ENCODE measurements around the gene FRMD4A.

DNA sequence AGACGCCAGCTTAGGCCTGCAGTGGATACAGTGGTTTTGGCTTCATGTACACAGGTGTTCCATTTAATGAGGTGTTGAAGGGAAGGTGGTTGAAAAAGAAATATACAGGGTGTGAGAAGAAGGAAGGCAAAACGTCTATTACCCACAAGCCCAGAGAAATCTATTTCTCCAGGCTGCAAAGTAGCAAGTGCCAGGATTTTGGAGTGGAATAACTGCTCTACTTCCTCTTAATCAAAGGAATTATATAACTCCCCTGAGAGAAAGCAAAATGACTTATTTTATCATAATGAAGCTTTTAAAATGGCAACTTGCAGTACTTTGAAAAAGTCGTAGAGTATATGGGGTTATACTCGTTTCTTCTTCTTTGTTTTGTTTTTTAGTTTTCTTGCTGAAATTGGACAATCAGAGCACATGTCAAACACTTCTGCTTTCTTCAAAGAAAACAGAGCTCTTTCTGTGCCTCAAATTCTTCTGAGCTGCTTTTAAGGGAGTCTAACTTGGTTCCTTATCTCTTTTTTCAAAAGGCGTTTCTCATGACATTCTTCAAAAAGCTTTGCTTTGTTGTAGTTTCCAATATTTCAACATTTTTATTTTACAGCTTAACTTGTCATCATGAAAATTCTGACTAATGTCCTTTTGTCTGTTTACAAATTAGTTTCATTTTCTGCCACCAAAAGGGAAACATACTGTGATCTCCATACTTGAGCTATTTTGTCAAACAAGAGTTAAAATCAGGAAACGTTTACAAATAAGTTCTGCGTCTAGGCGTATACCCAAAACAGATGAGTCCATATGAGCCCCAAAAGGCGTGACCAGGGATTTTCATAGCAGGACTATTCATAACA is 289.7 kb downstream of the FRMD4A start:
- TF ChIP-seq POLR2A (IDR thresholded peaks at IDR 0.05; ENCODE audit: low read depth, low read length) = no peak
- TF ChIP-seq POU2F2 (IDR thresholded peaks at IDR 0.05; ENCODE audit: low read depth, low read length) = no peak
- no peak for TF ChIP-seq POLR2AphosphoS5 (IDR thresholded peaks at IDR 0.05; ENCODE audit: low read depth, low read length)
- TF ChIP-seq TAF1 (IDR thresholded peaks at IDR 0.05; ENCODE audit: low read depth, low read length) = no peak
- 0 out of 2 replicates have a peak, but pooled peaks have one; percentile 2 for TF ChIP-seq SPI1 (IDR thresholded peaks at IDR 0.05; ENCODE audit: low read depth, low read length)
- TF ChIP-seq PAX5 (IDR thresholded peaks at IDR 0.05; ENCODE audit: insufficient read depth, low read length, severe bottlenecking) = no peak
